Measurements from ENCODE around the gene CTNNBL1. TPM values are rescaled to one million over a fixed set of nuclear protein-coding genes. Genes with fewer than 3 reads are reported as not detected.
A peak's percentile ranks its signal among the peaks of the same experiment; 100 is the strongest.

The CTNNBL1 gene
- total and polyA plus RNA-seq, 9 donors: 21.9 to 38.4 (median 32.9) TPM

GRCh38 chr20:37770908-37771307, 77.1 kb downstream of the CTNNBL1 start:
- Histone ChIP-seq H3K4me3 (ENCODE audit: low read length) (no peak overlapping the region), H3K4me1 (ENCODE audit: control insufficient read depth, insufficient read depth, low read length) (no peaks in the 10 kb centered on the region), H3K36me3 (ENCODE audit: control insufficient read depth, insufficient read depth, low read length) (peaks cover 11% of the 10 kb centered on the region), H3K9me3 (replicated peaks; ENCODE audit: control insufficient read depth, low read depth, low read length) (no peaks in the 10 kb centered on the region), H3K27ac (ENCODE audit: low read length) (no peak overlapping the region), H3K27me3 (ENCODE audit: control insufficient read depth, insufficient read depth, low read length) (no peaks in the 10 kb centered on the region)
- DNase-seq: no peak
- WGBS (ENCODE audit: insufficient coverage): no CpG with 5 or more reads among the region's 5 CpGs

- H3K4me1 ChIP-seq (ENCODE audit: control insufficient read depth, insufficient read depth, low read length): peaks cover 2% of the 10 kb centered on the region
Observed at GRCh38 chr20:37773291-37773826, 79.5 kb downstream of the CTNNBL1 start.

GRCh38 chr20:37774156-37774555, 80.3 kb downstream of the CTNNBL1 start:
- DNase-seq: no peak
- peaks cover 5% of the 10 kb centered on the region for H3K36me3 ChIP-seq (ENCODE audit: control insufficient read depth, insufficient read depth, low read length)
- H3K9me3 ChIP-seq (replicated peaks; ENCODE audit: control insufficient read depth, low read depth, low read length): no peaks in the 10 kb centered on the region
- H3K4me3 ChIP-seq (ENCODE audit: low read length): no peak overlapping the region
- no peak overlapping the region for H3K27ac ChIP-seq (ENCODE audit: low read length)
- WGBS (ENCODE audit: insufficient coverage): 50% methylated on average over 1 of the region's 5 CpGs
- no peaks in the 10 kb centered on the region for H3K27me3 ChIP-seq (ENCODE audit: control insufficient read depth, insufficient read depth, low read length)
- peaks cover 2% of the 10 kb centered on the region for H3K4me1 ChIP-seq (ENCODE audit: control insufficient read depth, insufficient read depth, low read length)

More at GRCh38 chr20:37773291-37773826, 79.5 kb downstream of the CTNNBL1 start:
- no peaks in the 10 kb centered on the region for H3K27me3 ChIP-seq (ENCODE audit: control insufficient read depth, insufficient read depth, low read length)
- peaks cover 2% of the 10 kb centered on the region for H3K36me3 ChIP-seq (ENCODE audit: control insufficient read depth, insufficient read depth, low read length)
- no peak overlapping the region for H3K27ac ChIP-seq (ENCODE audit: low read length)
- no CpG with 5 or more reads among the region's 1 CpG for WGBS (ENCODE audit: insufficient coverage)
- H3K9me3 ChIP-seq (replicated peaks; ENCODE audit: control insufficient read depth, low read depth, low read length): no peaks in the 10 kb centered on the region
- H3K4me3 ChIP-seq (ENCODE audit: low read length): no peak overlapping the region
- peak; percentile 62 for DNase-seq

- WGBS (ENCODE audit: insufficient coverage): 90% methylated on average over 3 of the region's 5 CpGs
- H3K36me3 ChIP-seq (ENCODE audit: control insufficient read depth, insufficient read depth, low read length): peaks cover 7% of the 10 kb centered on the region
- H3K4me1 ChIP-seq (ENCODE audit: control insufficient read depth, insufficient read depth, low read length): peaks cover 2% of the 10 kb centered on the region
- H3K27me3 ChIP-seq (ENCODE audit: control insufficient read depth, insufficient read depth, low read length): no peaks in the 10 kb centered on the region
- peak; percentile 28 for DNase-seq
- no peaks in the 10 kb centered on the region for H3K9me3 ChIP-seq (replicated peaks; ENCODE audit: control insufficient read depth, low read depth, low read length)
- no peak overlapping the region for H3K27ac ChIP-seq (ENCODE audit: low read length)
- H3K4me3 ChIP-seq (ENCODE audit: low read length): no peak overlapping the region
Observed at GRCh38 chr20:37775200-37775599, 81.4 kb downstream of the CTNNBL1 start.

- Histone ChIP-seq H3K27ac (ENCODE audit: low read length) (no peak overlapping the region), H3K4me3 (ENCODE audit: low read length) (no peak overlapping the region), H3K36me3 (ENCODE audit: control insufficient read depth, insufficient read depth, low read length) (peaks cover 7% of the 10 kb centered on the region), H3K4me1 (ENCODE audit: control insufficient read depth, insufficient read depth, low read length) (peaks cover 2% of the 10 kb centered on the region), H3K27me3 (ENCODE audit: control insufficient read depth, insufficient read depth, low read length) (no peaks in the 10 kb centered on the region), H3K9me3 (replicated peaks; ENCODE audit: control insufficient read depth, low read depth, low read length) (no peaks in the 10 kb centered on the region)
- no peak for DNase-seq
- WGBS (ENCODE audit: insufficient coverage): 83% methylated on average over 1 of the region's 5 CpGs
Observed at GRCh38 chr20:37776049-37776448, 82.2 kb downstream of the CTNNBL1 start.

GRCh38 chr20:37776526-37776925, 82.7 kb downstream of the CTNNBL1 start:
- H3K27ac ChIP-seq (ENCODE audit: low read length): no peak overlapping the region
- no CpG with 5 or more reads among the region's 3 CpGs for WGBS (ENCODE audit: insufficient coverage)
- H3K4me1 ChIP-seq (ENCODE audit: control insufficient read depth, insufficient read depth, low read length): peaks cover 2% of the 10 kb centered on the region
- no peak for DNase-seq
- H3K4me3 ChIP-seq (ENCODE audit: low read length): no peak overlapping the region
- no peaks in the 10 kb centered on the region for H3K9me3 ChIP-seq (replicated peaks; ENCODE audit: control insufficient read depth, low read depth, low read length)
- no peaks in the 10 kb centered on the region for H3K27me3 ChIP-seq (ENCODE audit: control insufficient read depth, insufficient read depth, low read length)
- H3K36me3 ChIP-seq (ENCODE audit: control insufficient read depth, insufficient read depth, low read length): peaks cover 7% of the 10 kb centered on the region

- peaks cover 2% of the 10 kb centered on the region for H3K4me1 ChIP-seq (ENCODE audit: control insufficient read depth, insufficient read depth, low read length)
- no peak overlapping the region for H3K4me3 ChIP-seq (ENCODE audit: low read length)
- H3K9me3 ChIP-seq (replicated peaks; ENCODE audit: control insufficient read depth, low read depth, low read length): no peaks in the 10 kb centered on the region
- no peak overlapping the region for H3K27ac ChIP-seq (ENCODE audit: low read length)
- peak; percentile 22 for DNase-seq
- WGBS (ENCODE audit: insufficient coverage): 61% methylated on average over 2 of the region's 8 CpGs
- H3K36me3 ChIP-seq (ENCODE audit: control insufficient read depth, insufficient read depth, low read length): peaks cover 7% of the 10 kb centered on the region
- H3K27me3 ChIP-seq (ENCODE audit: control insufficient read depth, insufficient read depth, low read length): no peaks in the 10 kb centered on the region
Observed at GRCh38 chr20:37777012-37777950, 83.5 kb downstream of the CTNNBL1 start.

- Histone ChIP-seq H3K9me3 (replicated peaks; ENCODE audit: control insufficient read depth, low read depth, low read length) (no peaks in the 10 kb centered on the region), H3K27me3 (ENCODE audit: control insufficient read depth, insufficient read depth, low read length) (no peaks in the 10 kb centered on the region), H3K27ac (ENCODE audit: low read length) (no peak overlapping the region), H3K4me1 (ENCODE audit: control insufficient read depth, insufficient read depth, low read length) (peaks cover 2% of the 10 kb centered on the region), H3K36me3 (ENCODE audit: control insufficient read depth, insufficient read depth, low read length) (peaks cover 7% of the 10 kb centered on the region), H3K4me3 (ENCODE audit: low read length) (no peak overlapping the region)
- peak; percentile 68 for DNase-seq
Observed at GRCh38 chr20:37777988-37778659, 84.3 kb downstream of the CTNNBL1 start.

GRCh38 chr20:37781626-37782025, 87.8 kb downstream of the CTNNBL1 start:
- DNase-seq: no peak
- H3K4me1 ChIP-seq (ENCODE audit: control insufficient read depth, insufficient read depth, low read length): peaks cover 4% of the 10 kb centered on the region
- no peaks in the 10 kb centered on the region for H3K9me3 ChIP-seq (replicated peaks; ENCODE audit: control insufficient read depth, low read depth, low read length)
- no peaks in the 10 kb centered on the region for H3K27me3 ChIP-seq (ENCODE audit: control insufficient read depth, insufficient read depth, low read length)
- H3K27ac ChIP-seq (ENCODE audit: low read length): no peak overlapping the region
- no peak overlapping the region for H3K4me3 ChIP-seq (ENCODE audit: low read length)
- H3K36me3 ChIP-seq (ENCODE audit: control insufficient read depth, insufficient read depth, low read length): peaks cover 7% of the 10 kb centered on the region
- WGBS (ENCODE audit: insufficient coverage): no CpG with 5 or more reads among the region's 1 CpG

- H3K27me3 ChIP-seq (ENCODE audit: control insufficient read depth, insufficient read depth, low read length): no peaks in the 10 kb centered on the region
- H3K9me3 ChIP-seq (replicated peaks; ENCODE audit: control insufficient read depth, low read depth, low read length): no peaks in the 10 kb centered on the region
- peaks cover 2% of the 10 kb centered on the region for H3K4me1 ChIP-seq (ENCODE audit: control insufficient read depth, insufficient read depth, low read length)
- no peak for DNase-seq
- H3K27ac ChIP-seq (ENCODE audit: low read length): no peak overlapping the region
- no CpG with 5 or more reads among the region's 1 CpG for WGBS (ENCODE audit: insufficient coverage)
- no peak overlapping the region for H3K4me3 ChIP-seq (ENCODE audit: low read length)
- peaks cover 10% of the 10 kb centered on the region for H3K36me3 ChIP-seq (ENCODE audit: control insufficient read depth, insufficient read depth, low read length)
Observed at GRCh38 chr20:37786043-37786442, 92.2 kb downstream of the CTNNBL1 start.
